Heart left ventricle (tissue), 13 donors: Measurements from ENCODE around the gene SZT2.

Experiments used
- CTCF ChIP-seq, 12 donors: fragments of 200-600 bp; sonication (generic) in 4 of 12; IDR thresholded peaks; one replicate each; pipeline versions ENCODE4 v1.5.0 to v1.8.0; 2018 to 2022; ENCODE audit warnings: antibody characterized with exemption in 12 of 12, mild to moderate bottlenecking in 5 of 12
- POLR2A ChIP-seq, 2 donors: fragments of 450-650 bp; IDR thresholded peaks; one replicate each; pipeline ENCODE4 v1.6.1; 2017; ENCODE audit warnings: antibody characterized with exemption in 2 of 2, mild to moderate bottlenecking in 2 of 2, moderate library complexity in 2 of 2
- donor health status: ischemic (EF 13 %, LVEDD 7.1; RV severe dilation, severe dysfunction).
- donor health status: DM: no; HTN: yes; CAD: no.
- donor health status: DM: no; HTN: no; CAD: no.
- donor health status: ischemic (EF 25% LVEDD 6.9; RV normal size, moderate dysfunction).
- donor health status: ischemic (EF 25% LVEDD 5.7; RV mildly dilated, moderate dysfunction).
- donor health status: ischemic (EF 35%, LVEDD 5.7; RV mildly dilated, moderate dysfunction).
- donor health status: nonischemic (EF 11% LVEDD 7.7; RV severe dilation, severe dysfunction).
- donor health status: DM: yes; HTN: yes; CAD: no.
- donor health status: PGD.
- donor health status: ischemic (EF 29% LVEDD 5.4; RV normal size, mild dysfunction).
- donor health status: nonischemic (EF 23%, LVEDD 6.1; RV moderate dilation, normal function).

GRCh38 chr1:43367904-43368645, 21.6 kb upstream of the SZT2 start, which contains the start of gene ELOVL1:
- peak in 5 of 12 donors; percentile 18 to 62 (median 39) for TF ChIP-seq CTCF (IDR thresholded peaks at IDR 0.05)
- peak in 1 of 2 donors; percentile 93 for TF ChIP-seq POLR2A (IDR thresholded peaks at IDR 0.05)
